ENCODE measurements around the gene HYKK.

DNA sequence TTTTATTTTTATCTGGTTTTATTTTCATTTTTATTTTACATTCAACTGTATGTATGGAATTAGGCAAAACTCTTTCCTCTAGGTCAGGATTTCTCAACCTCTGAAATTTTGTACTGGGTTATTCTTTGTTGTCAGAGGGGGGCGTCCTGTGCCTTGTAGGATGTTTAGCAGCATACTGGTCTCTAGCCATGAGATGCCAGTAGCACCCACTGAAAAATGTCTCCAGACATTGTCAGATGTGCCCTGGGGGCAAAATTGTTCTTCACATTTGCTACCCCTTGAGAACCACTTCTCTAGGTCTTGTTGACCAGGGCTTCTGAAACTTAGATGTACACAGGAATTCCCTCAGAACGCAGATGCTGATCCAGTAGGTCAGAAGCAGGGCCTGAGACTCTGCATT is 63.3 kb downstream of the HYKK start:
- TF ChIP-seq, protein P1, sequence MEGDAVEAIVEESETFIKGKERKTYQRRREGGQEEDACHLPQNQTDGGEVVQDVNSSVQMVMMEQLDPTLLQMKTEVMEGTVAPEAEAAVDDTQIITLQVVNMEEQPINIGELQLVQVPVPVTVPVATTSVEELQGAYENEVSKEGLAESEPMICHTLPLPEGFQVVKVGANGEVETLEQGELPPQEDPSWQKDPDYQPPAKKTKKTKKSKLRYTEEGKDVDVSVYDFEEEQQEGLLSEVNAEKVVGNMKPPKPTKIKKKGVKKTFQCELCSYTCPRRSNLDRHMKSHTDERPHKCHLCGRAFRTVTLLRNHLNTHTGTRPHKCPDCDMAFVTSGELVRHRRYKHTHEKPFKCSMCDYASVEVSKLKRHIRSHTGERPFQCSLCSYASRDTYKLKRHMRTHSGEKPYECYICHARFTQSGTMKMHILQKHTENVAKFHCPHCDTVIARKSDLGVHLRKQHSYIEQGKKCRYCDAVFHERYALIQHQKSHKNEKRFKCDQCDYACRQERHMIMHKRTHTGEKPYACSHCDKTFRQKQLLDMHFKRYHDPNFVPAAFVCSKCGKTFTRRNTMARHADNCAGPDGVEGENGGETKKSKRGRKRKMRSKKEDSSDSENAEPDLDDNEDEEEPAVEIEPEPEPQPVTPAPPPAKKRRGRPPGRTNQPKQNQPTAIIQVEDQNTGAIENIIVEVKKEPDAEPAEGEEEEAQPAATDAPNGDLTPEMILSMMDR (IDR thresholded peaks at IDR 0.05): no peak
- no peak for TF ChIP-seq EZH2 (IDR thresholded peaks at IDR 0.05; ENCODE audit: borderline replicate concordance, insufficient read depth, low read depth, low read length, poor library complexity, severe bottlenecking)
